CD14-positive monocyte (primary cell): ENCODE measurements around the gene CHST12. TPM values are rescaled to one million over a fixed set of nuclear protein-coding genes. Genes with fewer than 3 reads are reported as not detected.
A peak's percentile ranks its signal among the peaks of the same experiment; 100 is the strongest.

Experiments used
- DNase-seq, 3 donors: peaks; one replicate each; pipeline ENCODE4 v3.0.0-alpha.2; 2011 to 2022
- H2AFZ ChIP-seq: 2 replicates; pipeline ENCODE4 v1.6.0; 2012; ENCODE audit warnings: mild to moderate bottlenecking, low read depth, low read length, inconsistent platforms; ENCODE audit not compliant: insufficient read depth, poor library complexity, severe bottlenecking
- H3K27ac ChIP-seq, 2 donors: 1 replicate in 1 of 2; 2 replicates in 1 of 2; pipeline ENCODE4 v1.5.1; 2012 to 2013; ENCODE audit warnings: low read length in 2 of 2, control low read depth in 1 of 2, inconsistent platforms in 1 of 2, low read depth in 1 of 2, mild to moderate bottlenecking in 1 of 2
- H3K27me3 ChIP-seq, 2 donors: one replicate each; pipeline versions ENCODE4 v1.6.0 to v1.6.1; 2011 to 2013; ENCODE audit warnings: low read length in 2 of 2; ENCODE audit not compliant: control insufficient read depth in 2 of 2, insufficient read depth in 2 of 2
- H3K36me3 ChIP-seq, 2 donors: replicated peaks in 1 of 2; 1 replicate in 1 of 2; 2 replicates in 1 of 2; pipeline versions ENCODE4 v1.5.1 to v1.6.1; 2012 to 2013; ENCODE audit warnings: low read length in 2 of 2, control low read depth in 1 of 2, inconsistent platforms in 1 of 2, mild to moderate bottlenecking in 1 of 2; ENCODE audit not compliant: insufficient read depth in 2 of 2, control insufficient read depth in 1 of 2
- H3K4me1 ChIP-seq, 2 donors: 1 replicate in 1 of 2; 2 replicates in 1 of 2; pipeline versions ENCODE4 v1.5.1 to v1.6.1; 2012 to 2013; ENCODE audit warnings: low read length in 2 of 2, control low read depth in 1 of 2, inconsistent platforms in 1 of 2, mild to moderate bottlenecking in 1 of 2, moderate library complexity in 1 of 2; ENCODE audit not compliant: insufficient read depth in 2 of 2, control insufficient read depth in 1 of 2
- H3K4me2 ChIP-seq: replicated peaks from 2 replicates; pipeline ENCODE3; 2012; ENCODE audit warnings: low read length, moderate library complexity, mild to moderate bottlenecking; ENCODE audit not compliant: poor library complexity, severe bottlenecking; ENCODE audit errors: extremely low read depth
- H3K4me3 ChIP-seq, 3 experiments: fragments of 200-600 bp in 1 of 3; sonication (generic) in 1 of 3; replicated peaks in 1 of 3; 1 replicate in 2 of 3; 2 replicates in 1 of 3; pipeline ENCODE4 v1.5.1; 2011 to 2013; ENCODE audit warnings: low read length in 3 of 3, mild to moderate bottlenecking in 3 of 3, control low read depth in 2 of 3, low read depth in 2 of 3, inconsistent platforms in 1 of 3, moderate library complexity in 1 of 3
- H3K79me2 ChIP-seq: 2 replicates; pipeline ENCODE4 v1.6.0; 2012; ENCODE audit warnings: mild to moderate bottlenecking, control low read depth, inconsistent platforms, low read length, moderate library complexity; ENCODE audit not compliant: insufficient read depth
- H3K9ac ChIP-seq: 2 replicates; pipeline ENCODE4 v1.6.0; 2017; ENCODE audit warnings: low read length, mild to moderate bottlenecking; ENCODE audit not compliant: insufficient read depth, poor library complexity, severe bottlenecking
- H3K9me3 ChIP-seq, 2 donors: replicated peaks in 1 of 2; 1 replicate in 1 of 2; 2 replicates in 1 of 2; pipeline versions ENCODE4 v1.5.1 to v1.6.1; 2012 to 2013; ENCODE audit warnings: low read length in 2 of 2, control low read depth in 1 of 2; ENCODE audit not compliant: control insufficient read depth in 1 of 2, insufficient read depth in 1 of 2
- H4K20me1 ChIP-seq: 2 replicates; pipeline ENCODE4 v1.6.0; 2012; ENCODE audit warnings: mild to moderate bottlenecking, low read length, control low read depth, moderate library complexity; ENCODE audit not compliant: insufficient read depth
- H3K27ac Mint-ChIP-seq, 7 donors: one replicate each; pipeline ENCODE4 v1.8.0; 2020; ENCODE audit warnings: mild to moderate bottlenecking in 7 of 7, mixed read lengths in 7 of 7, moderate library complexity in 6 of 7, inconsistent platforms in 2 of 7
- H3K27me3 Mint-ChIP-seq, 3 donors: one replicate each; pipeline ENCODE4 v1.8.0; 2021 to 2022; ENCODE audit warnings: low read depth in 3 of 3, mild to moderate bottlenecking in 3 of 3, mixed read lengths in 3 of 3, moderate library complexity in 3 of 3, inconsistent platforms in 1 of 3
- H3K36me3 Mint-ChIP-seq, 2 donors: one replicate each; pipeline ENCODE4 v1.8.0; 2020; ENCODE audit warnings: mixed read lengths in 2 of 2, inconsistent platforms in 1 of 2, mild to moderate bottlenecking in 1 of 2
- H3K4me1 Mint-ChIP-seq: one replicate; pipeline ENCODE4 v1.8.0; 2020; ENCODE audit warnings: mild to moderate bottlenecking, mixed read lengths
- H3K4me3 Mint-ChIP-seq, 2 donors: one replicate each; pipeline ENCODE4 v1.8.0; 2020; ENCODE audit warnings: mild to moderate bottlenecking in 2 of 2, mixed read lengths in 2 of 2, moderate library complexity in 1 of 2
- H3K9me3 Mint-ChIP-seq, 7 donors: one replicate each; pipeline ENCODE4 v1.8.0; 2020 to 2022; ENCODE audit warnings: mixed read lengths in 7 of 7, mild to moderate bottlenecking in 6 of 7, moderate library complexity in 6 of 7, inconsistent platforms in 2 of 7
- CTCF ChIP-seq: fragments of 200-600 bp; IDR thresholded peaks from one replicate; pipeline ENCODE4 v1.8.0; 2022; ENCODE audit warnings: antibody characterized with exemption, mild to moderate bottlenecking
- WGBS: methylation state at CpG from one replicate; pipeline ENCODE4 v1.1.5; 2013; ENCODE audit warnings: missing lambda C conversion rate; ENCODE audit not compliant: insufficient coverage; 5-methylcytosine and 5-hydroxymethylcytosine counted together
- intact Hi-C, 2 donors: fragments of 100-400 bp; cut with micrococcal nuclease; formaldehyde crosslinking; loops; one replicate each; pipeline versions ENCODE4 v1.15.0 to v1.15.1; 2023
- polyA plus RNA-seq, 3 donors: library from polyadenylated mRNA; depleted of rRNA in 1 of 3; unstranded in 2 of 3; stranded (reverse) in 1 of 3; fragments of 300-500 nt in 2 of 3; fragments of >200 nt in 1 of 3; fragmentation: Illumina TruSeq in 2 of 3; gene quantifications; 1 replicate in 2 of 3; 2 replicates in 1 of 3; pipeline ENCODE4 v1.2.3, GENCODE V29; 2012 to 2021

The CHST12 gene
- polyA plus RNA-seq, 3 donors: 5.8 to 10.6 (median 7.5) TPM

- Histone ChIP-seq H3K79me2 (no peaks in the 10 kb centered on the region), H3K36me3 (no peaks in the 10 kb centered on the region), H3K9me3 (no peaks in the 10 kb centered on the region), H3K4me2 (no peak overlapping the region), H3K4me3 (no peak overlapping the region), H3K27ac (no peak overlapping the region), H2AFZ (no peak overlapping the region), H3K9ac (no peak overlapping the region), H4K20me1 (no peaks in the 10 kb centered on the region), H3K27me3 (no peaks in the 10 kb centered on the region), H3K4me1 (peaks cover 11 to 13% of the 10 kb centered on the region in 2 donors)
- Mint-ChIP-seq H3K27me3 (peaks cover 0 to 6% (median 2%) of the 10 kb centered on the region in 3 donors), H3K9me3 (peaks cover 0 to 8% (median 1%) of the 10 kb centered on the region in 7 donors), H3K27ac (no peak overlapping the region), H3K4me1 (peaks cover 11% of the 10 kb centered on the region), H3K4me3 (no peak overlapping the region), H3K36me3 (peaks cover 2 to 11% of the 10 kb centered on the region in 2 donors)
- no peak for TF ChIP-seq CTCF
- intact Hi-C loops: loop anchor here (5.0 kb wide), 1 partner anchor 232 kb away; no protein-coding TSS in a partner anchor
- no peak for DNase-seq
- 64% methylated on average over 13 of the region's 32 CpGs for WGBS
These were observed 47.0 kb downstream of the CHST12 start for GRCh38 chr7:2450198-2451107.

- Mint-ChIP-seq H3K27me3 (peaks cover 2 to 6% (median 2%) of the 10 kb centered on the region in 3 donors), H3K9me3 (peaks cover 0 to 8% (median 1%) of the 10 kb centered on the region in 7 donors), H3K36me3 (peaks cover 0 to 4% of the 10 kb centered on the region in 2 donors), H3K27ac (peak overlapping the region in 4 of 7 donors; percentile 31 to 74 (median 50)), H3K4me3 (peak overlapping the region; percentile 76 to 92), H3K4me1 (peaks cover 11% of the 10 kb centered on the region)
- H3K4me1 ChIP-seq: peaks cover 11 to 13% of the 10 kb centered on the region in 2 donors
- H3K4me3 ChIP-seq: peak overlapping the region; percentile 31 to 81 (median 56)
- peak overlapping the region; percentile 86 for H2AFZ ChIP-seq
- peak overlapping the region; percentile 89 for H3K4me2 ChIP-seq
- no peaks in the 10 kb centered on the region for H3K36me3 ChIP-seq
- 10% methylated on average over 34 of the region's 34 CpGs for WGBS
- peak; percentile 91 for TF ChIP-seq CTCF
- intact Hi-C loops: loop anchor here (5.0 kb wide), 1 partner anchor 231 kb away; no protein-coding TSS in a partner anchor
- DNase-seq: peak; percentile 71 to 76 (median 76)
- H4K20me1 ChIP-seq: no peaks in the 10 kb centered on the region
- H3K9me3 ChIP-seq: no peaks in the 10 kb centered on the region
- no peaks in the 10 kb centered on the region for H3K79me2 ChIP-seq
- H3K27me3 ChIP-seq: no peaks in the 10 kb centered on the region
- H3K9ac ChIP-seq: peak overlapping the region; percentile 66
- H3K27ac ChIP-seq: peak overlapping the region in 1 of 2 donors; percentile 65
These were observed 48.0 kb downstream of the CHST12 start for GRCh38 chr7:2451171-2452073.
